GM23248 (cell line): Measurements from ENCODE around the gene SSR4. TPM values are rescaled to one million over a fixed set of nuclear protein-coding genes. Genes with fewer than 3 reads are reported as not detected.

Experiments used
- DNase-seq: peaks from one replicate; pipeline ENCODE4 v3.0.0-alpha.2; 2015
- H2AFZ ChIP-seq: fragments of 200-600 bp; sonication (generic); 2 replicates; pipeline ENCODE4 v1.6.1; 2016; ENCODE audit warnings: antibody characterized with exemption
- H3F3A ChIP-seq: fragments of 200-600 bp; sonication (generic); 2 replicates; pipeline ENCODE4 v1.6.1; 2016; ENCODE audit warnings: mild to moderate bottlenecking, antibody characterized with exemption, mixed run types; ENCODE audit not compliant: insufficient read depth
- H3K27ac ChIP-seq: fragments of 200-600 bp; sonication (generic); 2 replicates; pipeline ENCODE4 v1.5.1; 2016; ENCODE audit warnings: mild to moderate bottlenecking
- H3K27me3 ChIP-seq: fragments of 200-600 bp; sonication (generic); replicated peaks from 2 replicates; pipeline ENCODE4 v1.6.1; 2016; ENCODE audit warnings: mild to moderate bottlenecking; ENCODE audit not compliant: insufficient read depth
- H3K36me3 ChIP-seq: fragments of 200-600 bp; sonication (generic); 2 replicates; pipeline ENCODE4 v1.6.1; 2016; ENCODE audit warnings: low read depth, mild to moderate bottlenecking
- H3K4me1 ChIP-seq: fragments of 200-600 bp; sonication (generic); 2 replicates; pipeline ENCODE4 v1.6.1; 2016; ENCODE audit warnings: mild to moderate bottlenecking; ENCODE audit not compliant: insufficient read depth
- H3K4me2 ChIP-seq: fragments of 200-600 bp; sonication (generic); one replicate; pipeline ENCODE4 v1.6.1; 2016; ENCODE audit warnings: mild to moderate bottlenecking; ENCODE audit not compliant: unreplicated experiment
- H3K4me3 ChIP-seq: fragments of 200-600 bp; sonication (generic); 2 replicates; pipeline ENCODE4 v1.5.1; 2016; ENCODE audit warnings: mild to moderate bottlenecking
- H3K79me2 ChIP-seq: fragments of 200-600 bp; sonication (generic); 2 replicates; pipeline ENCODE4 v1.6.1; 2016; ENCODE audit warnings: mild to moderate bottlenecking; ENCODE audit not compliant: insufficient read depth
- H3K9ac ChIP-seq: fragments of 200-600 bp; sonication (generic); 2 replicates; pipeline ENCODE4 v1.6.1; 2016; ENCODE audit warnings: mild to moderate bottlenecking
- H3K9me2 ChIP-seq: fragments of 200-600 bp; sonication (generic); 2 replicates; pipeline ENCODE4 v1.6.1; 2016; ENCODE audit warnings: mixed run types, mild to moderate bottlenecking, moderate library complexity; ENCODE audit not compliant: insufficient read depth
- H3K9me3 ChIP-seq: fragments of 200-600 bp; sonication (generic); one replicate; pipeline ENCODE4 v1.6.1; 2017; ENCODE audit warnings: low read depth
- H4K20me1 ChIP-seq: fragments of 200-600 bp; sonication (generic); 2 replicates; pipeline ENCODE4 v1.6.0; 2016; ENCODE audit not compliant: insufficient read depth
- EZH2 ChIP-seq: fragments of 200-600 bp; sonication (generic); IDR thresholded peaks from 2 replicates; pipeline ENCODE4 v1.6.1; 2018; ENCODE audit warnings: antibody characterized with exemption, mild to moderate bottlenecking; ENCODE audit not compliant: insufficient read depth, poor library complexity, severe bottlenecking
- EZH2phosphoT487 ChIP-seq: fragments of 200-600 bp; sonication (generic); IDR thresholded peaks from 2 replicates; pipeline ENCODE4 v1.6.1; 2018; ENCODE audit warnings: antibody characterized with exemption, moderate library complexity, mild to moderate bottlenecking, low read depth; ENCODE audit not compliant: insufficient read depth
- WGBS, 2 experiments: methylation state at CpG; one replicate each; pipeline ENCODE4 v1.1.6; 2015 to 2017; ENCODE audit warnings: low lambda C conversion rate in 2 of 2, low coverage in 1 of 2; ENCODE audit errors: missing lambda C conversion rate in 2 of 2; 5-methylcytosine and 5-hydroxymethylcytosine counted together
- in situ Hi-C: fragments of 300-500 bp; cut with MboI; formaldehyde crosslinking; loops from 2 replicates; pipeline ENCODE4 v1.15.0; 2020
- polyA plus RNA-seq: library from polyadenylated mRNA; unstranded; fragments of >200 nt; fragmentation: Nextera tagmentation; extraction: Ambion mirVana; gene quantifications from 2 replicates; pipeline ENCODE4 v1.2.1, GENCODE V29; 2016
- total RNA-seq: library from RNA; depleted of rRNA; stranded (reverse); fragments of >200 nt; shearing (Covaris generic); gene quantifications from 2 replicates; pipeline ENCODE4 v1.2.3, GENCODE V29; 2014; rRNA removed

The SSR4 gene
- total and polyA plus RNA-seq, 2 experiments from 2014 or later, result 295 to 568 TPM

DNA sequence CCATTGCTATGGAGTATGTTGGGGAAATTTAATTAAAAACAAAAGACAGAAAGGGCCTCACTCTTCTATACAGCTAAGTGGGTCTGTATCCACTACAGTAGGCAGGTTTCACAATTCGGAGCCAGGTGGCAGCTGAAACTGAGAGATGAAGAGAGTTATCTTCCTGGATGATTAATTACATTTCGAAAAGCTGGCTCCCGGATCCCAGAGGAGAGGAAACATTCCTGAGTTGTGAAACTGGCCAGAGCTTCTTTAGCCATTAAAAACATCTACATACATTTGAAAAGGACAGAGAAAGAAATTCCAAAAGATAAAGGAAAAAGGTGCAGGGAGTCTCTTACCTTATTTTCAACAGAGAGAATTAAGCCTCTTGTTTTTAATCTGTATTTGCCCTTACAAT, 51.4 kb downstream of the SSR4 start:
- no peak for DNase-seq
- Histone ChIP-seq H3K36me3 (no peaks in the 10 kb centered on the region), H2AFZ (no peak overlapping the region), H3K4me3 (no peak overlapping the region), H4K20me1 (no peaks in the 10 kb centered on the region), H3K79me2 (no peaks in the 10 kb centered on the region), H3K9ac (no peak overlapping the region), H3K4me2 (no peak overlapping the region), H3F3A (no peaks in the 10 kb centered on the region), H3K4me1 (no peaks in the 10 kb centered on the region), H3K27ac (no peak overlapping the region), H3K27me3 (no peaks in the 10 kb centered on the region; the same call in 1 of the 2 replicates), H3K9me2 (no peaks in the 10 kb centered on the region), H3K9me3 (no peaks in the 10 kb centered on the region)
- 0 to 2% methylated on average over 3 of the region's 3 CpGs for WGBS, 2 experiments
- in situ Hi-C loops, result no loop called here
- TF ChIP-seq EZH2phosphoT487 (no peak), EZH2 (no peak)

Other genes starting within 250 kb of the SSR4 start
- gene CCNQ, start 195.5 kb upstream of the SSR4 start, total RNA-seq, result 34.7 and 45.5 TPM in 2 replicates
- gene CCNQ, start 195.5 kb upstream of the SSR4 start, polyA plus RNA-seq, result 29.1 and 34.5 TPM in 2 replicates
- not detected in 2 replicates for gene DUSP9, start 147.5 kb upstream of the SSR4 start, total RNA-seq
- not detected in 2 replicates for gene DUSP9, start 147.5 kb upstream of the SSR4 start, polyA plus RNA-seq
- not detected in 2 replicates for gene PNCK, start 120.9 kb upstream of the SSR4 start, total RNA-seq
- not detected in 2 replicates for gene PNCK, start 120.9 kb upstream of the SSR4 start, polyA plus RNA-seq
- gene SLC6A8, start 106.7 kb upstream of the SSR4 start, total RNA-seq, result 11.7 and 12.5 TPM in 2 replicates
- 1.8 and 1.9 TPM in 2 replicates for gene SLC6A8, start 106.7 kb upstream of the SSR4 start, polyA plus RNA-seq
- 180 and 187 TPM in 2 replicates for gene BCAP31, start 70.3 kb upstream of the SSR4 start, total RNA-seq
- gene BCAP31, start 70.3 kb upstream of the SSR4 start, polyA plus RNA-seq, result 317 and 326 TPM in 2 replicates
- 24.4 and 24.9 TPM in 2 replicates for gene ABCD1, start 69.8 kb upstream of the SSR4 start, total RNA-seq
- 9.5 and 9.8 TPM in 2 replicates for gene ABCD1, start 69.8 kb upstream of the SSR4 start, polyA plus RNA-seq
- gene PLXNB3, start 30.4 kb upstream of the SSR4 start, total RNA-seq, result 12.5 and 13.5 TPM in 2 replicates
- 7.1 and 8.8 TPM in 2 replicates for gene PLXNB3, start 30.4 kb upstream of the SSR4 start, polyA plus RNA-seq
- 0.86 TPM in 1 of 2 replicates, not detected in the other for gene SRPK3, start 13.6 kb upstream of the SSR4 start, total RNA-seq
- 0.53 and 1.1 TPM in 2 replicates for gene SRPK3, start 13.6 kb upstream of the SSR4 start, polyA plus RNA-seq
- 79.5 and 88.2 TPM in 2 replicates for gene IDH3G, start 293 bp upstream of the SSR4 start, total RNA-seq
- 76.1 and 83.2 TPM in 2 replicates for gene IDH3G, start 293 bp upstream of the SSR4 start, polyA plus RNA-seq
- 1.5 TPM in 1 of 2 replicates, not detected in the other for gene PDZD4, start 35.9 kb downstream of the SSR4 start, total RNA-seq
- gene PDZD4, start 35.9 kb downstream of the SSR4 start, polyA plus RNA-seq, result not detected in 2 replicates
- 1.9 TPM in 1 of 2 replicates, not detected in the other for gene L1CAM, start 91.5 kb downstream of the SSR4 start, total RNA-seq
- 0.34 and 0.38 TPM in 2 replicates for gene L1CAM, start 91.5 kb downstream of the SSR4 start, polyA plus RNA-seq
- not detected in 2 replicates for gene AVPR2, start 110.0 kb downstream of the SSR4 start, total RNA-seq
- gene AVPR2, start 110.0 kb downstream of the SSR4 start, polyA plus RNA-seq, result not detected in 2 replicates
- 2.8 TPM in 1 of 2 replicates, not detected in the other for gene ARHGAP4, start 131.6 kb downstream of the SSR4 start, total RNA-seq
- gene ARHGAP4, start 131.6 kb downstream of the SSR4 start, polyA plus RNA-seq, result 0.43 and 0.45 TPM in 2 replicates
- gene NAA10, start 140.4 kb downstream of the SSR4 start, total RNA-seq, result 105 and 154 TPM in 2 replicates
- 161 and 166 TPM in 2 replicates for gene NAA10, start 140.4 kb downstream of the SSR4 start, polyA plus RNA-seq
- 0.11 TPM in 1 of 2 replicates, not detected in the other for gene RENBP, start 150.0 kb downstream of the SSR4 start, total RNA-seq
- gene RENBP, start 150.0 kb downstream of the SSR4 start, polyA plus RNA-seq, result not detected in 2 replicates
- gene HCFC1, start 177.2 kb downstream of the SSR4 start, total RNA-seq, result 24.0 and 26.4 TPM in 2 replicates
- gene HCFC1, start 177.2 kb downstream of the SSR4 start, polyA plus RNA-seq, result 12.5 and 12.6 TPM in 2 replicates
- gene TMEM187, start 178.1 kb downstream of the SSR4 start, total RNA-seq, result 7.6 and 9.9 TPM in 2 replicates
- 8.5 and 10.0 TPM in 2 replicates for gene TMEM187, start 178.1 kb downstream of the SSR4 start, polyA plus RNA-seq
- 45.3 and 54.7 TPM in 2 replicates for gene IRAK1, start 225.2 kb downstream of the SSR4 start, total RNA-seq
- 58.7 and 58.8 TPM in 2 replicates for gene IRAK1, start 225.2 kb downstream of the SSR4 start, polyA plus RNA-seq